ENCODE data around the gene ARHGEF1.

Gene ARHGEF1

GRCh38 chr19:41926028-41926762 lies 43.2 kb downstream of the ARHGEF1 start:
- Histone ChIP-seq H3K4ac (ENCODE audit: low read depth, low read length) (no peak overlapping the region), H3K9me3 (ENCODE audit: insufficient read depth, low read depth, low read length) (peaks cover 17% of the 10 kb centered on the region), H4K91ac (ENCODE audit: low read depth, low read length) (no peak overlapping the region), H2AFZ (ENCODE audit: insufficient read depth, low read length, poor library complexity) (no peak overlapping the region), H3K18ac (ENCODE audit: low read length) (no peak overlapping the region), H3K14ac (ENCODE audit: low read length) (no peak overlapping the region), H3K27ac (ENCODE audit: low read depth, low read length) (no peak overlapping the region), H3K4me2 (ENCODE audit: low read length) (no peak overlapping the region), H4K8ac (ENCODE audit: low read depth, low read length) (no peak overlapping the region), H2BK12ac (ENCODE audit: low read length) (no peak overlapping the region), H2BK120ac (ENCODE audit: insufficient read depth, low read length, poor library complexity) (no peak overlapping the region), H4K12ac (ENCODE audit: low read depth, low read length) (no peak overlapping the region), H3K79me2 (ENCODE audit: control insufficient read depth, insufficient read depth, low read length, poor library complexity) (no peaks in the 10 kb centered on the region), H2AK5ac (ENCODE audit: low read length) (no peak overlapping the region), H3K36me3 (ENCODE audit: control insufficient read depth in 1 of 2, insufficient read depth in 2 of 2, low read length in 2 of 2) (no peaks in the 10 kb centered on the region), H3K23ac (ENCODE audit: low read length) (no peak overlapping the region), H2BK5ac (ENCODE audit: low read depth, low read length, poor library complexity) (no peak overlapping the region), H3K79me1 (ENCODE audit: low read length) (no peaks in the 10 kb centered on the region), H3K4me1 (ENCODE audit: control insufficient read depth in 1 of 2, insufficient read depth in 2 of 2, low read length in 2 of 2) (peaks cover 0 to 5% of the 10 kb centered on the region in 2 experiments), H3K4me3 (ENCODE audit: low read depth, low read length) (no peak overlapping the region), H3K27me3 (ENCODE audit: insufficient read depth, low read length) (peaks cover 83% of the 10 kb centered on the region), H3K9ac (ENCODE audit: low read length) (no peak overlapping the region)
- WGBS (ENCODE audit: extremely low coverage, insufficient coverage, insufficient read length): no CpG with 5 or more reads among the region's 27 CpGs
- no peak for DNase-seq

GRCh38 chr19:41926763-41927496 lies 43.9 kb downstream of the ARHGEF1 start:
- Histone ChIP-seq H3K9ac (ENCODE audit: low read length) (no peak overlapping the region), H4K12ac (ENCODE audit: low read depth, low read length) (no peak overlapping the region), H3K9me3 (ENCODE audit: insufficient read depth, low read depth, low read length) (peaks cover 17% of the 10 kb centered on the region), H3K4me1 (ENCODE audit: control insufficient read depth in 1 of 2, insufficient read depth in 2 of 2, low read length in 2 of 2) (peaks cover 0 to 5% of the 10 kb centered on the region in 2 experiments), H3K23ac (ENCODE audit: low read length) (no peak overlapping the region), H3K4ac (ENCODE audit: low read depth, low read length) (no peak overlapping the region), H3K18ac (ENCODE audit: low read length) (no peak overlapping the region), H3K4me2 (ENCODE audit: low read length) (no peak overlapping the region), H2BK5ac (ENCODE audit: low read depth, low read length, poor library complexity) (no peak overlapping the region), H4K91ac (ENCODE audit: low read depth, low read length) (no peak overlapping the region), H3K27ac (ENCODE audit: low read depth, low read length) (no peak overlapping the region), H3K36me3 (ENCODE audit: control insufficient read depth in 1 of 2, insufficient read depth in 2 of 2, low read length in 2 of 2) (no peaks in the 10 kb centered on the region), H3K79me2 (ENCODE audit: control insufficient read depth, insufficient read depth, low read length, poor library complexity) (no peaks in the 10 kb centered on the region), H2BK12ac (ENCODE audit: low read length) (no peak overlapping the region), H2BK120ac (ENCODE audit: insufficient read depth, low read length, poor library complexity) (no peak overlapping the region), H2AK5ac (ENCODE audit: low read length) (no peak overlapping the region), H2AFZ (ENCODE audit: insufficient read depth, low read length, poor library complexity) (no peak overlapping the region), H3K4me3 (ENCODE audit: low read depth, low read length) (no peak overlapping the region), H3K79me1 (ENCODE audit: low read length) (no peaks in the 10 kb centered on the region), H3K14ac (ENCODE audit: low read length) (no peak overlapping the region), H3K27me3 (ENCODE audit: insufficient read depth, low read length) (peaks cover 83% of the 10 kb centered on the region), H4K8ac (ENCODE audit: low read depth, low read length) (no peak overlapping the region)
- DNase-seq: no peak
- no CpG with 5 or more reads among the region's 16 CpGs for WGBS (ENCODE audit: extremely low coverage, insufficient coverage, insufficient read length)

- Histone ChIP-seq H3K79me1 (ENCODE audit: low read length) (no peaks in the 10 kb centered on the region), H3K23ac (ENCODE audit: low read length) (no peak overlapping the region), H3K18ac (ENCODE audit: low read length) (no peak overlapping the region), H4K12ac (ENCODE audit: low read depth, low read length) (no peak overlapping the region), H2AK5ac (ENCODE audit: low read length) (no peak overlapping the region), H3K14ac (ENCODE audit: low read length) (no peak overlapping the region), H4K8ac (ENCODE audit: low read depth, low read length) (no peak overlapping the region), H3K9me3 (ENCODE audit: insufficient read depth, low read depth, low read length) (peaks cover 20% of the 10 kb centered on the region), H3K9ac (ENCODE audit: low read length) (no peak overlapping the region), H3K4me1 (ENCODE audit: control insufficient read depth in 1 of 2, insufficient read depth in 2 of 2, low read length in 2 of 2) (peaks cover 0 to 5% of the 10 kb centered on the region in 2 experiments), H2BK120ac (ENCODE audit: insufficient read depth, low read length, poor library complexity) (no peak overlapping the region), H3K36me3 (ENCODE audit: control insufficient read depth in 1 of 2, insufficient read depth in 2 of 2, low read length in 2 of 2) (no peaks in the 10 kb centered on the region), H3K27me3 (ENCODE audit: insufficient read depth, low read length) (peaks cover 83% of the 10 kb centered on the region), H3K27ac (ENCODE audit: low read depth, low read length) (no peak overlapping the region), H2AFZ (ENCODE audit: insufficient read depth, low read length, poor library complexity) (no peak overlapping the region), H3K4me2 (ENCODE audit: low read length) (peak overlapping the region; percentile 58), H4K91ac (ENCODE audit: low read depth, low read length) (no peak overlapping the region), H3K4ac (ENCODE audit: low read depth, low read length) (no peak overlapping the region), H2BK5ac (ENCODE audit: low read depth, low read length, poor library complexity) (no peak overlapping the region), H2BK12ac (ENCODE audit: low read length) (no peak overlapping the region), H3K4me3 (ENCODE audit: low read depth, low read length) (no peak overlapping the region), H3K79me2 (ENCODE audit: control insufficient read depth, insufficient read depth, low read length, poor library complexity) (no peaks in the 10 kb centered on the region)
- DNase-seq: no peak
- WGBS (ENCODE audit: extremely low coverage, insufficient coverage, insufficient read length): no CpG with 5 or more reads among the region's 43 CpGs
Measured at GRCh38 chr19:41927497-41928192, 44.7 kb downstream of the ARHGEF1 start.

- no CpG with 5 or more reads among the region's 49 CpGs for WGBS (ENCODE audit: extremely low coverage, insufficient coverage, insufficient read length)
- no peak within 1 kb of the TSS for H2BK5ac ChIP-seq (ENCODE audit: low read depth, low read length, poor library complexity)
- DNase-seq: no peak
- no peak within 1 kb of the TSS for H3K14ac ChIP-seq (ENCODE audit: low read length)
- H4K12ac ChIP-seq (ENCODE audit: low read depth, low read length): no peak within 1 kb of the TSS
- no peak within 1 kb of the TSS for H3K18ac ChIP-seq (ENCODE audit: low read length)
- no peak within 1 kb of the TSS for H3K27ac ChIP-seq (ENCODE audit: low read depth, low read length)
- H3K4me2 ChIP-seq (ENCODE audit: low read length): peak within 1 kb of the TSS; percentile 58
- no peak within 1 kb of the TSS for H2BK120ac ChIP-seq (ENCODE audit: insufficient read depth, low read length, poor library complexity)
- H3K9me3 ChIP-seq (ENCODE audit: insufficient read depth, low read depth, low read length): peaks cover 20% of the 10 kb centered on the region
- no peaks in the 10 kb centered on the region for H3K36me3 ChIP-seq (ENCODE audit: control insufficient read depth in 1 of 2, insufficient read depth in 2 of 2, low read length in 2 of 2)
- no peaks in the 10 kb centered on the region for H3K79me2 ChIP-seq (ENCODE audit: control insufficient read depth, insufficient read depth, low read length, poor library complexity)
- no peak within 1 kb of the TSS for H3K4ac ChIP-seq (ENCODE audit: low read depth, low read length)
- H3K4me3 ChIP-seq (ENCODE audit: low read depth, low read length): peak within 1 kb of the TSS; percentile 56
- no peak within 1 kb of the TSS for H2AFZ ChIP-seq (ENCODE audit: insufficient read depth, low read length, poor library complexity)
- H3K4me1 ChIP-seq (ENCODE audit: control insufficient read depth in 1 of 2, insufficient read depth in 2 of 2, low read length in 2 of 2): peaks cover 0 to 5% of the 10 kb centered on the region in 2 experiments
- H4K8ac ChIP-seq (ENCODE audit: low read depth, low read length): no peak within 1 kb of the TSS
- H3K9ac ChIP-seq (ENCODE audit: low read length): no peak within 1 kb of the TSS
- no peaks in the 10 kb centered on the region for H3K79me1 ChIP-seq (ENCODE audit: low read length)
- H2AK5ac ChIP-seq (ENCODE audit: low read length): no peak within 1 kb of the TSS
- peaks cover 82% of the 10 kb centered on the region for H3K27me3 ChIP-seq (ENCODE audit: insufficient read depth, low read length)
- H4K91ac ChIP-seq (ENCODE audit: low read depth, low read length): no peak within 1 kb of the TSS
- H3K23ac ChIP-seq (ENCODE audit: low read length): peak within 1 kb of the TSS; percentile 95
- no peak within 1 kb of the TSS for H2BK12ac ChIP-seq (ENCODE audit: low read length)
Measured at GRCh38 chr19:41928221-41928683, 45.3 kb downstream of the ARHGEF1 start, which contains the start of gene ERFL. Gene ERFL (minus strand): TSS chr19:41928449. CDS start chr19:41912919, 15,530 bp downstream.
